H1 (cell line): ENCODE data around the gene RCOR2. TPM values are rescaled to one million over a fixed set of nuclear protein-coding genes. Genes with fewer than 3 reads are reported as not detected.

Source experiments
- CTCF ChIA-PET: fragments of 300-600 bp; sonication (Branson Sonifier 250); formaldehyde crosslinking; loops from one replicate; lab custom pipeline; 2021; ENCODE audit not compliant: partially characterized antibody; lab: Charles Lee
- POLR2A ChIA-PET: fragments of 300-600 bp; sonication (Branson Sonifier 250); formaldehyde crosslinking; loops from one replicate; lab custom pipeline; 2021; ENCODE audit warnings: inconsistent platforms; ENCODE audit not compliant: partially characterized antibody; lab: Charles Lee
- DNase-seq, 2 experiments: peaks; one replicate each; pipeline versions ENCODE4 v3.0.0 to v3.0.0-alpha.2; 2010 to 2022; ENCODE audit warnings: low spot score in 2 of 2, low read depth in 1 of 2, mixed read lengths in 1 of 2
- FAIRE-seq: peaks from 2 replicates; lab custom pipeline; 2011; peaks lifted over from hg19 to GRCh38; lab: Jason Lieb, UNC
- H2AFZ ChIP-seq: 2 replicates; pipeline ENCODE4 v1.8.1; 2012; ENCODE audit warnings: low read length, inconsistent platforms
- H2AK5ac ChIP-seq: 2 replicates; pipeline ENCODE4 v1.6.1; 2013; ENCODE audit warnings: low read depth, low read length
- H2BK120ac ChIP-seq: replicated peaks from 2 replicates; pipeline ENCODE3; 2013; ENCODE audit warnings: low read depth, low read length, inconsistent platforms
- H2BK12ac ChIP-seq: 2 replicates; pipeline ENCODE4 v1.6.1; 2013; ENCODE audit warnings: low read depth, low read length
- H2BK15ac ChIP-seq: 2 replicates; pipeline ENCODE4 v1.6.1; 2013; ENCODE audit warnings: low read length
- H2BK20ac ChIP-seq: 2 replicates; pipeline ENCODE4 v1.6.1; 2013; ENCODE audit warnings: low read length
- H2BK5ac ChIP-seq: 2 replicates; pipeline ENCODE4 v1.6.1; 2013; ENCODE audit warnings: low read depth, low read length
- H3K14ac ChIP-seq: 2 replicates; pipeline ENCODE4 v1.6.1; 2013; ENCODE audit warnings: inconsistent platforms; ENCODE audit not compliant: insufficient read length
- H3K18ac ChIP-seq: 2 replicates; pipeline ENCODE4 v1.6.1; 2013; ENCODE audit warnings: low read length; ENCODE audit errors: extremely low read depth
- H3K23ac ChIP-seq: 2 replicates; pipeline ENCODE4 v1.6.1; 2013; ENCODE audit warnings: inconsistent platforms; ENCODE audit not compliant: insufficient read length
- H3K23me2 ChIP-seq: 2 replicates; pipeline ENCODE4 v1.6.1; 2013; ENCODE audit warnings: low read depth, low read length
- H3K27ac ChIP-seq: 2 replicates; pipeline ENCODE4 v1.6.1; 2011; ENCODE audit warnings: low read depth, low read length, inconsistent platforms
- H3K27me3 ChIP-seq, 4 experiments: replicated peaks in 1 of 4; 1 replicate in 1 of 4; 2 replicates in 3 of 4; pipeline versions ENCODE4 v1.6.1 to v1.8.1; 2011 to 2013; ENCODE audit warnings: low read length in 3 of 4, mild to moderate bottlenecking in 3 of 4, inconsistent platforms in 2 of 4, mixed read lengths in 2 of 4, moderate library complexity in 1 of 4; ENCODE audit not compliant: control insufficient read depth in 3 of 4, insufficient read depth in 3 of 4; ENCODE audit errors: extremely low read depth in 1 of 4
- H3K36me3 ChIP-seq, 4 experiments: 2 replicates each; pipeline versions ENCODE4 v1.6.1 to v1.8.1; 2011 to 2013; ENCODE audit warnings: mild to moderate bottlenecking in 4 of 4, low read length in 3 of 4, moderate library complexity in 2 of 4, control low read depth in 1 of 4, inconsistent platforms in 1 of 4; ENCODE audit not compliant: insufficient read depth in 4 of 4, control insufficient read depth in 2 of 4
- H3K4ac ChIP-seq: replicated peaks from 2 replicates; pipeline ENCODE3; 2013; ENCODE audit warnings: low read length, low read depth, mixed read lengths, inconsistent platforms; ENCODE audit not compliant: insufficient read length
- H3K4me1 ChIP-seq, 4 experiments: replicated peaks in 1 of 4; 1 replicate in 1 of 4; 2 replicates in 3 of 4; pipeline versions ENCODE4 v1.6.1 to v1.8.1; 2011 to 2013; ENCODE audit warnings: low read length in 3 of 4, inconsistent platforms in 2 of 4, mixed read lengths in 1 of 4; ENCODE audit not compliant: insufficient read depth in 4 of 4, control insufficient read depth in 3 of 4
- H3K4me2 ChIP-seq, 2 experiments: 2 replicates each; pipeline versions ENCODE4 v1.6.1 to v1.8.1; 2011 to 2013; ENCODE audit warnings: low read depth in 2 of 2, low read length in 2 of 2, control low read depth in 1 of 2, inconsistent platforms in 1 of 2, mild to moderate bottlenecking in 1 of 2; ENCODE audit not compliant: insufficient read depth in 1 of 2
- H3K4me3 ChIP-seq, 4 experiments: fragments of 200-600, 300-600 bp in 1 of 4; sonication (generic), shearing (Covaris generic), sonication (Bioruptor Twin) in 1 of 4; 2 replicates each; pipeline versions ENCODE4 v1.5.1 to v1.8.1; 2011 to 2016; ENCODE audit warnings: low read length in 4 of 4, low read depth in 3 of 4, control low read depth in 2 of 4, inconsistent platforms in 2 of 4, mild to moderate bottlenecking in 2 of 4, mixed read lengths in 1 of 4, moderate library complexity in 1 of 4; ENCODE audit not compliant: insufficient read depth in 2 of 4; ENCODE audit errors: extremely low read depth in 1 of 4
- H3K56ac ChIP-seq: replicated peaks from 2 replicates; pipeline ENCODE3; 2013; ENCODE audit warnings: low read depth, mild to moderate bottlenecking, mixed read lengths, low read length, inconsistent platforms; ENCODE audit not compliant: insufficient read length
- H3K79me1 ChIP-seq: 2 replicates; pipeline ENCODE4 v1.6.1; 2013; ENCODE audit warnings: low read depth, low read length, control low read depth
- H3K79me2 ChIP-seq, 2 experiments: 2 replicates each; pipeline versions ENCODE4 v1.6.1 to v1.8.1; 2012 to 2013; ENCODE audit warnings: low read length in 2 of 2, mild to moderate bottlenecking in 2 of 2, inconsistent platforms in 1 of 2; ENCODE audit not compliant: insufficient read depth in 2 of 2, control insufficient read depth in 1 of 2
- H3K9ac ChIP-seq, 4 experiments: replicated peaks in 1 of 4; 1 replicate in 1 of 4; 2 replicates in 3 of 4; pipeline versions ENCODE4 v1.6.1 to v1.8.1; 2011 to 2013; ENCODE audit warnings: low read depth in 3 of 4, low read length in 3 of 4, control low read depth in 2 of 4, mild to moderate bottlenecking in 2 of 4, moderate library complexity in 2 of 4, inconsistent platforms in 1 of 4; ENCODE audit errors: extremely low read depth in 1 of 4
- H3K9me3 ChIP-seq, 2 experiments: 2 replicates each; pipeline versions ENCODE4 v1.6.1 to v1.8.1; 2012 to 2013; ENCODE audit warnings: mild to moderate bottlenecking in 2 of 2, moderate library complexity in 2 of 2, control low read depth in 1 of 2, inconsistent platforms in 1 of 2, low read depth in 1 of 2, low read length in 1 of 2, mixed read lengths in 1 of 2; ENCODE audit not compliant: insufficient read depth in 2 of 2
- H4K20me1 ChIP-seq, 2 experiments: replicated peaks in 1 of 2; 2 replicates each; pipeline versions ENCODE3 to v1.8.1; 2011 to 2013; ENCODE audit warnings: inconsistent platforms in 2 of 2, low read length in 2 of 2, mild to moderate bottlenecking in 1 of 2; ENCODE audit not compliant: insufficient read depth in 2 of 2, control insufficient read depth in 1 of 2
- H4K5ac ChIP-seq: 2 replicates; pipeline ENCODE4 v1.6.1; 2013; ENCODE audit warnings: low read length, low read depth, mixed read lengths, inconsistent platforms; ENCODE audit not compliant: insufficient read length
- H4K8ac ChIP-seq: 2 replicates; pipeline ENCODE4 v1.8.0; 2013; ENCODE audit warnings: mild to moderate bottlenecking, moderate library complexity, low read length, inconsistent platforms; ENCODE audit not compliant: insufficient read depth; ENCODE audit errors: extremely low read depth
- H4K91ac ChIP-seq: replicated peaks from 2 replicates; pipeline ENCODE3; 2013; ENCODE audit warnings: low read length, mixed read lengths, inconsistent platforms; ENCODE audit not compliant: insufficient read length
- ASH2L ChIP-seq: fragments of 200-600, 300-600 bp; sonication (generic); IDR thresholded peaks from one replicate; pipeline ENCODE4 v1.7.1; 2017; ENCODE audit warnings: low read length
- KDM4A ChIP-seq: IDR thresholded peaks from one replicate; pipeline ENCODE4 v1.7.1; 2012; ENCODE audit warnings: low read depth, mild to moderate bottlenecking, moderate library complexity, low read length, inconsistent platforms; ENCODE audit not compliant: severe bottlenecking
- TAF7 ChIP-seq: optimal IDR thresholded peaks from 2 replicates; pipeline ENCODE3; 2011; ENCODE audit warnings: low read depth, mild to moderate bottlenecking, inconsistent platforms, low read length, moderate library complexity, borderline replicate concordance
- WGBS, 2 experiments: shearing (Covaris generic) in 1 of 2; methylation state at CpG; one replicate each; pipeline versions ENCODE4 v1.1.6 to v1.1.7; 2013 to 2015; ENCODE audit warnings: low lambda C conversion rate in 2 of 2, mixed read lengths in 2 of 2, inconsistent platforms in 1 of 2, low coverage in 1 of 2, missing lambda C conversion rate in 1 of 2; ENCODE audit not compliant: insufficient replicate concordance in 2 of 2, insufficient coverage in 1 of 2, insufficient read length in 1 of 2; ENCODE audit errors: extremely low coverage in 1 of 2, missing lambda C conversion rate in 1 of 2; 5-methylcytosine and 5-hydroxymethylcytosine counted together
- polyA plus RNA-seq, 7 experiments: library from polyadenylated mRNA; depleted of rRNA in 3 of 7; stranded (reverse) in 5 of 7; unstranded in 2 of 7; fragments of >200 nt in 5 of 7; fragments of 200-250 nt in 2 of 7; gene quantifications; 1 replicate in 5 of 7; 2 replicates in 1 of 7; 4 replicates in 1 of 7; pipeline versions ENCODE4 v1.2.1 to v1.2.3, GENCODE V29; 2011 to 2013; ENCODE audit warnings: missing spikeins in 2 of 7, mixed read lengths in 2 of 7
- total RNA-seq: library from RNA; stranded (reverse); fragmentation: NEBNext Ultra II Directional; extraction: Animal tissue kit (Norgen Biotek cat#: 25700); gene quantifications from 2 replicates; pipeline ENCODE4 v1.2.1, GENCODE V29; 2021

RCOR2 gene
- total and polyA plus RNA-seq, 2 of the 8 experiments (the other 6 are each of a cell fraction or from before 2014, with no cell fraction given): 54.6 to 78.0 TPM

DNA sequence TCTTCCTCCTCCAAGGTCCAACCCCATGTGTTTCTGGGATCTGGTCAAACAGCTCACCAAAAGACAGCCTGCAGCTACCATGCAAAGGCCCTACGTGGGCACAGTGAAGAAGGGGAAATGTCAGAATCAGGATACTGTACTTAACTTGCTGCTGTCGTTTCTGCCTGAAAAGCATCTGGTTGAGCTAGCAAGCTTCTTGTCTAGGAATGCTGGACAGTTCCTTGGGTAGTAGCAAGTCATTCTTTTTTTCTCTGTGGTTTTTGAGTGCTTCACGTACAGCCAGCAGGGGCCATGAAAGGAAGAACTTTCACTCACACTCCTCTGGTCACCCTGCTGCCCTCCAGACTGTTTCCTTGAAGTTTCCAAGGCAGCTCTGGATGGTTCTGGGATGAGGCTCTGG lies 24.7 kb downstream of the RCOR2 start:
- DNase-seq: no peak
- no peak overlapping the region for H3K4ac ChIP-seq
- H3K23ac ChIP-seq: no peak overlapping the region
- no peaks in the 10 kb centered on the region for H3K23me2 ChIP-seq
- no peak overlapping the region; a peak in 1 of 7 replicates for H3K9ac ChIP-seq
- no peaks in the 10 kb centered on the region for H3K27me3 ChIP-seq
- peaks cover 17% of the 10 kb centered on the region for H3K79me1 ChIP-seq
- H3K18ac ChIP-seq: no peak overlapping the region
- 95% methylated on average over 3 of the region's 3 CpGs; no CpG with 5 or more reads in 1 of the 2 experiments for WGBS, 2 experiments
- H3K14ac ChIP-seq: no peak overlapping the region
- no peak overlapping the region for H2BK15ac ChIP-seq
- no peak overlapping the region for H4K8ac ChIP-seq
- H4K5ac ChIP-seq: no peak overlapping the region
- peaks cover 10 to 16% of the 10 kb centered on the region in 2 experiments for H4K20me1 ChIP-seq
- no peak overlapping the region for H3K4me2 ChIP-seq
- no peak overlapping the region for H2AK5ac ChIP-seq
- no peaks in the 10 kb centered on the region for H3K9me3 ChIP-seq
- no peak overlapping the region for H3K4me3 ChIP-seq
- H4K91ac ChIP-seq: no peak overlapping the region
- peaks cover 7 to 23% (median 11%) of the 10 kb centered on the region in 4 experiments for H3K4me1 ChIP-seq
- FAIRE-seq: no peak
- H2BK120ac ChIP-seq: no peak overlapping the region
- H2BK20ac ChIP-seq: no peak overlapping the region
- CTCF ChIA-PET: interaction anchor here (0.8 to 6.4 kb wide), 7 partner anchors 9 to 63 kb away, joined by 4 to 45 read pairs (median 6); partner anchors contain the start of gene MARK2
- H3K36me3 ChIP-seq: peaks cover 6 to 16% (median 11%) of the 10 kb centered on the region in 4 experiments; a peak in 6 of 8 replicates
- H3K79me2 ChIP-seq: peaks cover 4 to 66% of the 10 kb centered on the region in 2 experiments; a peak in 3 of 4 replicates
- no peak overlapping the region for H2AFZ ChIP-seq
- POLR2A ChIA-PET: interaction anchor here (0.8 to 2.0 kb wide), 7 partner anchors 9 to 62 kb away, joined by 3 to 4 read pairs (median 4); no protein-coding TSS in a partner anchor
- no peak overlapping the region for H3K56ac ChIP-seq
- no peak overlapping the region for H3K27ac ChIP-seq
- no peak overlapping the region for H2BK12ac ChIP-seq
- no peak overlapping the region for H2BK5ac ChIP-seq
- TF ChIP-seq TAF7: no peak
- no peak for TF ChIP-seq KDM4A
- TF ChIP-seq ASH2L: no peak
